ENCODE measurements around the gene ITPR1.
"Not testable (repeated sequence)": the region's sequence is repeated elsewhere in the genome, so short reads cannot be mapped to it uniquely, and the experiment has no call there.

ITPR1 gene

DNA sequence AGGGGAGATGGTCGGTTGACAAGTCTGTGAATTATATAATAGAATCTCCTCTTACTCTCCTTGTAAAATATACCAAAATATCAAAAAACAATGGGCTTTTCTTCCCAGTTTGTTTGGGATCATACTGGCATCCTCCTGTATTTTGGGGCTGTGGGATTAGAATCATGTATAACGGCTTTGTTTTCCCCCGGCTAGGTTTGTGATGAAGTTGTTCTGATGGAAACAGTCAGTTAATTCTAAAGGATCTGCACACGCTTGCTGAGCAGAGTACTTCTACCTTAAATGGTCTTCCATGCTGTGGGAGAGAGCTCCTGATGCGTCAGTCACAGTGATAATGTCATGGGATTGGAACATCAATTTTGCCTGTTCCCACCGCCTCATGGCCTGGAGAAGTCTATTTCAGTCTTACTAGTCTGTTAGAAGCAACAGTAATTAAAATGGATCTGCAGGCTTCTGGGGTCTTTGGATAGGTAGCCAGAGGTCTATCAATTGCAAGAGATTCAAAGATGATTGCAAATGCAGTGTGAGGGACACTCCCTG lies 81.3 kb downstream of the ITPR1 start:
- DNase-seq = no peak

DNA sequence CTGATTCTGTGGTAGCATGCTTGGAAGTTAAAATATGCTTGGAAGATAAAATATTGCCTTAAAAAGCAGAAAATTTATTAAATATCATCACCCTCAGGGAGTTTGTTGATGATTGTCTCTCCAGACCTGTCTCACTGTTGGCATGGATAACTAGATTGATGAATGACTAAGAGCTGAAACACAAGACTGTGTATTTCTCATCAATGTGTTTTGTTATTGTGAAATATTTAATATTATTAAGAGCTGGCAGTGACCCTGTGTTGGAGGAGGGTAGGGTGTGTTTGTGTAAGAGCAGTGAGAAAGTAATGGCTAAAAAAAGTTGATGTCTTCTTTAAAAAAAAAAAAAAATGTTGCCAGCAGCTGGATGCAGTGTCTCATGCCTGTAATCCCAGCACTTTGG lies 82.2 kb downstream of the ITPR1 start:
- no peak for DNase-seq

- no peak for DNase-seq
These were observed 84.6 kb downstream of the ITPR1 start for GRCh38 chr3:4577721-4578120.

- no peak for DNase-seq
These were observed 87.4 kb downstream of the ITPR1 start for GRCh38 chr3:4580346-4581123.

DNA sequence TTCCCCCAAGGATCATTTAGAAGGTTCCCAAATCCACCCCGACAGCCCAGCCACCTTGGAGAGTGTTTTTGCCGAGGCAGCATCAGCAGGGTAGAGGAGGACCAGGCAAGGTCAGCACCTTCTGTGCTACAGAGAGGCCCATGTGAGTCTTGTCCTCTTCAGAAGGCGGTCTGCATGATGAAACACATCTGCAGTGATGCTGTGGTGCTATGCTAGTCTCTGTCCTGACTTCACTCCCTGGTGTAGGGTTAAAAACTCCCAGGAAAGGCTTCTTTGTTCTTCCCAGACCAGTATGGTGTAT lies 87.9 kb downstream of the ITPR1 start:
- DNase-seq = no peak

GRCh38 chr3:4581498-4581897 lies 88.3 kb downstream of the ITPR1 start:
- DNase-seq = no peak

- no peak for DNase-seq
These were observed 88.9 kb downstream of the ITPR1 start for GRCh38 chr3:4581920-4582611.

DNA sequence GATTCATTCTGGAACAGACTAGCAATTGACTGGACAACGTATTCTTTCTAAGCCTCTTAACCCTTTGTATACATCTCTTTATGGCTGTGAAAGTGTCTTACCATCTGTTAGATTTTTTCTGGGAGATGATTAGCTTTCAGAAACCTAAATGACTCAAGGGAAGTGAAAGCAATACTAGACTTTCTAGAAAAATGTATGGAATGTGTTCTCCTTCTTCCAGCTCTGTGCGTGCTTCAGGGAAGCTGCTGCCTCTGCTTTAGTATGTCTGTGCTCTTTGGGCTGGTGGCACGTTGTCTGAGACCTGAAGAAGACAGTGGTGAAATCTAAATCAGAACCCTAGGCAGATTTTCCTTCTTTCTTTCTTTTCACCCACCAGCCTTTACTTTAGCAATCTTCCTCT lies 89.5 kb downstream of the ITPR1 start:
- no peak for DNase-seq

- no peak for DNase-seq
These were observed 90.3 kb downstream of the ITPR1 start for GRCh38 chr3:4583416-4583815.

DNA sequence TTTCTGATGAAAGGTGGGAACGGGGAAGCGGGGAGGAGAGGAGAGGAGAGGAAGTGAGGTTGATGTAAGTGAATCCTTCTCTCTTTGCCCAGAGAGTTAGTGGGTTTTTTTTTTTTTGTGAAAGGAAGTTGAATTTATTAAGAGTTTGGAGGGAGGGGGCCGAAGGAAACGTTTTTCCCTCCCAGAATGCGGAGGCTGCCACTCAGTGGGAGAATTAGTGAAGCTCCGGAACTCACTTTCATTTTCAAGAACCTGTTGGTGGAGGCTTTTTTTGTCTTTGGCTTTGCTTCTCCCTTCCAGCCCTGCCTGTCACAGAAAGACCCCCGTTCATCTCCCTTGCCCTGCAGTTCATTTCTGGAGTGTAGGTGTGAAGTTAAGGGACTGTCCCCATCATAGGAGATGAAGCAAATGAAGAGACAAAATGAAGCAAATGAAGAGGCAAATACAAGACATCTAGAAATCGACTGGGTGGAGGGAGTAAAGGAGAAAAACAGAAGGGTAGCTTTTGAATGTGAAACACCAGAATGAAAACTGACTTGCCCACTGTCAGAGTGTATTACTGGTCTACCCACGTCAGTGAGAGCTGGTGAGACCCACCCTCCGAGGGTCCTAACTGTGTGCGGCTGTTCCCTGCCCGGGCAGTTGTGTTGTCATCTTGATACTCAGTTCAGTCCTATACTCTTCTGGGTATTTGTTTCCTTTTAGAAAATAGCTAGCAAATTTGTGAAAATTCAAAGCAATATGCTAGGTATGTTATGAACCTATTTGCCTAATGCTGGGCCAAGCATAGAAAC lies 91.5 kb downstream of the ITPR1 start:
- DNase-seq = no peak

GRCh38 chr3:4586381-4586780 lies 93.2 kb downstream of the ITPR1 start:
- no peak for DNase-seq

DNA sequence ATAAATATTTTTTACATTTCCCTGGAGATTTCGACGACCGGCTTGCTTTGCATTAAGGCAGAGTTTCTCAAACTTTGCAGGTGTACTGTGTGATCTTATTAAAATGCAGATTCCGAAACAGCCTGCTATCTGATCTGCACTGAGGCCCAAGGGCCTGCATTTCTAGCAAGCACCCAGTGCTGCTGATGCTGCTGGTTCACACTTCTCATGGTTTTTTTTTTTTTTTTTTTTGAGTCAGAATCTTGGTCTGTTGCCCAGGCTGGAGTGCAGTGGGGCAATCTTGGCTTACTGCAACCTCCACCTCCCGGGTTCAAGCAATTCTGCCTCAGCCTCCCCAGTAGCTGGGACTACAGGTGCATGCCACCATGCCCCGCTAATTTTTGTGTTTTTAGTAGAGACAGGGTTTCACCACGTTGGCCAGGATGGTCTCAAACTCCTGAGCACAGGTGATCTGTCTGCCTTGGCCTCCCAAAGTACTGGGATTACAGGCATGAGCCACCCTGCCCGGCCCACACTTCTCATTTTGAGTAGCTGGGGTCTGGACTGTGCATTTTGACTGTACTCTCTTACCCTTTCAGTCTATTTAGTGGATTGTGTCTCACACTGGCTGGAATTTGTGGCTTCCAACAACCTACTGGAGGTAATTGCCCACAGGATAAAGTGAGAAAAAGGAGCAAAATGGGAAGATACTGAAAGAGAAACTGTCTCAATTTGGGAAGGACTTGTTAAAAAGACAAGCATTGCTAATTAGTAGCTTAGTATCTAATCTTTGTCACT lies 94.1 kb downstream of the ITPR1 start:
- DNase-seq = no peak

DNA sequence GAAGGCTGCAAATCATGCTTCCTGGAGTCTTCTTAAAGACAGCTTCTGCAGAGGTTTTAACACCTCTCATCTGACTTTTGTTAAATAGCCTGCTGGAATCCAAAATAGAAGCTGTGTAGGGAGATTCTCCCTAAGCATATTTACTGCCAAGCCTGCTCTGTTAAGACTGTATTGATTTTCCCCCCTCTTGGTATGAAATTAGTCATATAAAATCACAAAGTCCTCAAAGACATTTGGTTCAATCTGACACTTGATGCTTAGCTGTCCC lies 94.6 kb downstream of the ITPR1 start:
- no peak for DNase-seq

GRCh38 chr3:4588466-4588865 lies 95.3 kb downstream of the ITPR1 start:
- no peak for DNase-seq

DNA sequence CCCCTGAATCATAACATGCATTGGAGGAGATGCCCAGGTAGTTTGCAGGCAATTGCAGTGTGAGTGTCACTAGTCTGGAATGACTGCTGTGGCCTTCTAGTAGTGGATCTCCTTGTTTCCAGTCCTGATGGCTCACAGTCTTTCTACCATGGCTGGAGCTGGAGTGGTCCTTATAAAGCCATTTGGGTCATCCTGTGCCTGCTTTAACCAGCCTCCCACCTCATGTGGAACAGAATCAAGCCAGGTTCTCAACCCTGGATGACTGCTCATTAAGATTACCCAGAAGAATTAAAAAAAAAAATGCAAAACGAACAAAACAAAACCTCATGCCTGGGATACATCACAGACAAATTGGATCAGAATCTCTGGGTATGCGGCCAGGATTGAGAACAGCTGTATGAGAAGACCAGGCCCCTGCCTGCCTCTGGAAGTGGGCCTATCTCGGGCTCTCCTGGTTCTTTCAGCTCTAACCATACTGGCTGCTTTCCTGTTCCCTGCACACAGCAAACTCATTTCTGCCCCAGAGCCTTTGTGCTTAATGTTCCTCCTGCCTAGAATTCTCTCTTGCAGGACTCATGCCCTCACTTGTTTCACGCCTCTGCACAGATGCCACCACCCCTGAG lies 96.4 kb downstream of the ITPR1 start:
- DNase-seq = no peak

- not testable (repeated sequence) for DNase-seq
These were observed 97.7 kb downstream of the ITPR1 start for GRCh38 chr3:4590849-4591248.

- DNase-seq = no peak
These were observed 98.5 kb downstream of the ITPR1 start for GRCh38 chr3:4591669-4592068.

- no peak for DNase-seq
These were observed 99.9 kb downstream of the ITPR1 start for GRCh38 chr3:4593014-4593413.

DNA sequence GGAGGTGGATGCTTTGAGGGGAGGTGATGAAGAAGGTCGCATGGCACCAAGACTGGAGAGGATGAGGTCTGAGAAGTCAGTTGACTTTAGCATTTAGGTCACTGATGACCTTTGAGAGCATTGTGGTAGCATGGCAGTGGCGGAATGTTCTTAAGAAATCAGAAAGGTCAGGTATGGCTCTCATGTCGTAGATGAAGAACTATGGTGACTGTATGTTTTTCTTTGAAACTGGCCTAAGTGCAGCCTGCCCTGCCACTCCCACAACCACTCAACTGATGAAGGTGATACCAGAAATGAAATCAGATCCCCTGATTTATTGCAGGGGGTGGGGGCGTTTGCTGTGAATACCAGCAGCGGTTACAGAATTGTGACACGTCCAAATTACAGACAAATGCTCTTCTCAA lies 102.6 kb downstream of the ITPR1 start:
- no peak for DNase-seq

- no peak for DNase-seq
These were observed 103.5 kb downstream of the ITPR1 start for GRCh38 chr3:4596612-4597011.

DNA sequence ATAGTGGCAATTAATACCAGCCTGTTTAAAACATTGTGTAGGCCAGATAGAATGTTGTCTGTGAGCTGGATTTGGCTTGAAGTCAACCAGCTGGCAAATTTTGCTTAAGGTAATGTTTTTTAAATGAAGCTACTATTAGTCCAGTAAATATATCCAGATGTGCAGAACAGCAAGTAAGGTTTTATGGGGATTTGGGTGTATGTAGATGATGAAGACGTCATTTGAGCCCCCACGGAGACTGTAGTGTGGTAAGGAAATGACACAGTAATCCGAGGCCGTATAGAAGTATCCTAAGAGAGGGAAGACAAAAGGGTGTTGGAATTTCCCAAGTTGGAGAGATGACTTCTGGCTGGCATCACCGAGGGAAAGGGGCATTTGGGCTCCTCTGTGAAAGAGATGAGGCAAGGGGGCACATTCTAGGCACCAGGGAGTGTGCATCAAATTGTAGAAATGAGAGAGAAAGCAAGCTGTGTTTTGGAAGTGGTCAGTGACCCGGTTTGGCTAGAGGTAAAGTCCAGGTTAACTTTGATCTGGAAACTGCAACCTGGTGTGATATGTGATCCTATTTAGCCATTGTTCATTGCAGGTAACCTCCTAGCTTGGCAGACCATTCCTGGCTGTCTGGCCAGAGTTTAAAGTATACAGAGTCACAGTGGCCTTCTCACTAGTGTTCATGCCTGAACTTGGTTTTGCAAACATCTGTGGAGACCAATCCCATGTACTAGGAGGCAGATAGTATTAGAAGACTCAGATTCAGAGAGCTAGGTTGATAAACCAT lies 104.2 kb downstream of the ITPR1 start:
- no peak for DNase-seq

- DNase-seq = not testable (repeated sequence)
These were observed 105.1 kb downstream of the ITPR1 start for GRCh38 chr3:4598232-4598631.
